ENCODE data around the gene MGAT4B.

DNA sequence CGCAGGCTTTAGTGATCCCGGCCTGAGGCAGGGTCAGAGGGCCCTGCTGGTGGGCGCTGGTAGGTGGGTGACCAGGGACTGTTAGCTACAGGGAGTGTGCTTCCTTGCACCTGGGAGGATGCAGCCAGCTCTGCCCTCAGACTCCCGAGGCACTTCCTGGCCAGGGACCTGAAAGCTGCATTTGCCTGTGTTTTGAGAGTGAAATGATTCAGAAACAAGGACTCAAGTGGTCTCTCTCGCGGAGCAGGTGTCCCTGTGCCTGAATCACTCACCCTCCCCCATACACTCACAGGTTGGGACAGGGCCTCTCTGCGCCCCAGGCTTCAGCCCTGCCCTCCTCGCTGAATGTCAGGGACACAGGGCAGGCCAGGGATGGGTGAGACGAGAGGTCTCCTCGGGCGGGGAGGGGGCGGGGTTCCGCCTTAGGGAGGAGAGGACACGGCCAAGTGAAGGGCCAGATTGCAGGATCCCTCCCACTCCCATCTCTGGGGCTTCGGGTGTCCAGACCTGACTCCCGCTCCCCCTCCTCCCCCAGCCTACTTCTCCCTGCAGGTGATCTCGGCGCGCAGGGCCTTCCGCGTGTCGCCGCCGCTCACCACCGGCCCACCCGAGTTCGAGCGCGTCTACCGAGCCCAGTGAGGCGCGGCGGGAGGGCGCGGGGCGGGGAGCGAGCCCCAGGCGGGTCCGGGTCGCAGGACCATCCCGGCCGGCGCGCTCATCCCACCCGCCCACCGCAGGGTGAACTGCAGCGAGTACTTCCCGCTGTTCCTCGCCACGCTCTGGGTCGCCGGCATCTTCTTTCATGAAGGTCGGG is 11.4 kb downstream of the MGAT4B start:
- TF ChIP-seq, protein P1, sequence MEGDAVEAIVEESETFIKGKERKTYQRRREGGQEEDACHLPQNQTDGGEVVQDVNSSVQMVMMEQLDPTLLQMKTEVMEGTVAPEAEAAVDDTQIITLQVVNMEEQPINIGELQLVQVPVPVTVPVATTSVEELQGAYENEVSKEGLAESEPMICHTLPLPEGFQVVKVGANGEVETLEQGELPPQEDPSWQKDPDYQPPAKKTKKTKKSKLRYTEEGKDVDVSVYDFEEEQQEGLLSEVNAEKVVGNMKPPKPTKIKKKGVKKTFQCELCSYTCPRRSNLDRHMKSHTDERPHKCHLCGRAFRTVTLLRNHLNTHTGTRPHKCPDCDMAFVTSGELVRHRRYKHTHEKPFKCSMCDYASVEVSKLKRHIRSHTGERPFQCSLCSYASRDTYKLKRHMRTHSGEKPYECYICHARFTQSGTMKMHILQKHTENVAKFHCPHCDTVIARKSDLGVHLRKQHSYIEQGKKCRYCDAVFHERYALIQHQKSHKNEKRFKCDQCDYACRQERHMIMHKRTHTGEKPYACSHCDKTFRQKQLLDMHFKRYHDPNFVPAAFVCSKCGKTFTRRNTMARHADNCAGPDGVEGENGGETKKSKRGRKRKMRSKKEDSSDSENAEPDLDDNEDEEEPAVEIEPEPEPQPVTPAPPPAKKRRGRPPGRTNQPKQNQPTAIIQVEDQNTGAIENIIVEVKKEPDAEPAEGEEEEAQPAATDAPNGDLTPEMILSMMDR (IDR thresholded peaks at IDR 0.05; ENCODE audit: insufficient read depth, low read length, poor library complexity, severe bottlenecking) = no peak
- TF ChIP-seq EZH2phosphoT487 (conservative IDR thresholded peaks at IDR 0.05; ENCODE audit: low read length) = no peak
